Dedifferentiated amniotic fluid mesenchymal stem cell (primary cell): Measurements from ENCODE around the gene LMNTD2.
"Not testable (repeated sequence)": the region's sequence is repeated elsewhere in the genome, so short reads cannot be mapped to it uniquely, and the experiment has no call there.

Source experiments
- DNase-seq: peaks from one replicate; pipeline ENCODE4 v3.0.0-alpha.2; 2016; ENCODE audit errors: extremely low spot score

The LMNTD2 gene

DNA sequence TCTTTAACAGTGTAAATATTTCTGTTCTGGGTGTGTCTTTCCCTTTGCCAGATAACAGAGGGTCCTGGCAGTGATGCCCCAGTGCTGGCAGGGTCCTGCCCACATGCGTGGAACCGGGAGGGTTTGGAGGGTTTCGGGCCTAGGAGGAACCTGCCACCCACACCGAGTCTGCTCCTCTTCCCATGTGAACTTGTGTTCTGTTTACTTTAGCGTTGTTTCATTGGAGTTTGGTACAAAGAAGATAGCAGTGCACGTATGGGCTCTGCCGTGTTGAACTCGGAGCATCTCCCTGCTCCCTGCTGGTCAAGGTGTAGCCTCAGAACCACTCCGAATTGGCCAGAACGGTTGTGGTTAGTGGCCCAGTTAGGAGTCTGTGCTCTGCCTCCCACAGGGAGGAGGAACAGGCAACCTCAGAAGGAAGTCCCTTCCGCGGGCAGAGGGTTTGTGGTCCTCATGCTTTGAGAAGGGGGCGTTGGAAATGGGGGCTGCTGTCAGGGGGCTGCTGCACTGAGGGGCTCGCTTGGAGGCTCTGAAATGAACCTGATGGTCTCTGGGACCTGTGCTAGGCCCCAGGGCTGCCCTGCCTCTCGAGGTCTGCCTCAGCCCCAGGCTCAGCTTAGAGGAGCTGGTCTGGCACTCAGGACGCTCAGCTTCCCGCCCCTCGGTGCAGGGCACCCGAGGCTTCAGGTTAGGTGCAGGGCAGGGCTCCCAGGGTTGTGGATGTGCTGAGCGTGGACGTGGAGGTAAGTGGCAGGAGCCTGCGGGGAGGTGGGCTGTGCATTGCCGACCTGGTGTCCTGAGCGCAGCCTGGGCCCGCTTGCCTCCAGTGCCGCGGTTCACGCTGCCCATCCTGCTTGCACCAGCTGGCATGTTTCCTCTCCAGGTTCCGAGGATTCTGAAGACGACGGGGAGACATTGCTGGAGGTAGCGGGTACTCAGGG lies 26.1 kb upstream of the LMNTD2 start:
- DNase-seq: no peak

DNA sequence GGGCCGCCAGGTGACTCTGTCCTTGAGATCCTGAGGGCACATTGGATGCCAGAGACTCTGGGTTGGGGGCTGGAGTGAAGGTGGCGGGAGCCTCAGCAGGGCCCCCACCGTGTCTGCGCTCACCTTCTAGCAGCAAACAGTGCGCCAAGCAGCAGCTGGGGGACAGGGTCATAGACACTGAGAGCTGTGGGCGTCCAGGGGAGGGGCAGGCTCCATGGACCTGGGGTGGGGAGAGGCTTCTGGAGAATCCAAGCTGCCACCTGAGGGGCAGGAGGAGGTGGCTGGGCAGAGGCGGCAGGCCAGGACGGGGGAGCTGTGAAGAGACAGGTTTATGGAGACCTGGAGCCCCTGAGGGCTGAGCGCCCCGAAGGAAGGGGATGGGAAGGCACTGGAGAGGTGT lies 23.7 kb upstream of the LMNTD2 start:
- DNase-seq: no peak

DNA sequence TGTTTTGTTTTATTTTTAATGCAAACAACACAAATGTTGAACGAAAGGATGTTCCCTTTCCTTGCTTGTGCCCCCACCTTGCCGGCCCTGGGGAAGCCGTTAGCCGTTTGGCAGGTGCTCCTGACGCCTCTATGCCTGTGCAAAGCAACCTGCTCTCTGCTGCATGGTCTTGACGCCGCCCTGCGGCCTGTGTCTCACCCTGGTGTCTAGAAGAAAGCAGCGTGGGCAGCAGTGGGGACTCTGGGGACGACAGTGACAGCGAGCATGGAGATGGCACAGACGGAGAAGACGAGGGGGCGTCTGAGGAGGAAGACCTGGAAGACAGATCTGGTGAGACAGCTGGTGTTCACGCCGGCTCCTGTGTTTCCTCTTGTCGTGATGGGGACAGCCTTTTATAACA lies 21.2 kb upstream of the LMNTD2 start:
- DNase-seq: no peak

DNA sequence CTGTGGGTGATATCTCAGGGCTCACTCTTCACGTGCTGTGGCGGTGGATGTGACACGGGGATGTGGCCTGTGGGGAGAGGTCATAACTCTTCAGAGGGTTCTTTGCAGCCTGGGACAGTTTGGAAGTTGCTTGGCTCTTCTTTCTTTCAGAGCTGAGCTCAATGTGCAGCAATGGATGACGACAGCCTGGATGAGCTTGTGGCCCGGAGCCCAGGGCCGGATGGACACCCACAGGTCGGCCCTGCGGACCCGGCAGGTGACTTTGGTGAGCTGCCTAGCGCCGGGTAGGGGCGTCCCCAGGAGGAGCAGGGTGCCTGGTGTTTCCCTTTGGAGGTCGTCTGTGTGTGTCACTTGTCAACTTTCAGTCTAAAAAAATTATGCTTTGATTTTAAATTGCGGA lies 20.8 kb upstream of the LMNTD2 start:
- no peak for DNase-seq

DNA sequence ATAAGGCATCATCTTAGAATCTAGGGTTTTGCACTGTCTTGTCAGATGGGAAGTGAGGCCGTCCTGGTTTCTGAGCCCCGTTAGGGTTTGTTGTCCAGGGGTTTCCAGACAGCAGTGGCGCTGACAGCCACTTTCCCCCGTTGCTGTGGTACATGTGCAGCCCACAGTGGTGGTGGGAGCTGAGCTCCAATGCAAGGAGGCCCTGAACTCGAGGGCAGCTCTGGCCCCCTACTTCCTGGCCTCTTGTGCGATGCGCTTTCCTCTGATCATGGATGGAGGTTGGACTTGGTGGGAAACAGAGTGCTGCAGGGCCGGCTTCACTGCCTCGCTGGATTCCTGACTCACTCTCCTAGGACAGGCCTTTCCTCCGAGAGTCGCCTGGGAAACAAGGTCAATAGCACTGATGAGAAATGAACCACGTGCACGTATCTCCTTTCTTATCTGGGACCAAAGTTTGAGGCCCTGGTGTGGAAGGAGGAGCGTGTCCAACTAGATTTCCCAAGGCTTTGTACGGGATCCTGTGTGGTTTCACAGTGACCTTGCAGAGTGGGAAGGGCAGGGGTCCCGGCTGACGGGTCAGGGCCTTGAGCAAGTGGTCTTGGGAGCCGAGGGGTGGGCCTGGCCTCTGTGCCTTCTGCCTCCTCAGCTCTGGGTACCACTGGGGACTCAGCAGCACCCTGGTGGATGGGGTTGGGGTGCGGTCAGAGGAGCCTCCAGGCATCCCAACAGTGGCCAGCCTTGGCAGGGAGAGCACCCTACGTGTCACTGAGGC lies 19.5 kb upstream of the LMNTD2 start:
- no peak for DNase-seq

DNA sequence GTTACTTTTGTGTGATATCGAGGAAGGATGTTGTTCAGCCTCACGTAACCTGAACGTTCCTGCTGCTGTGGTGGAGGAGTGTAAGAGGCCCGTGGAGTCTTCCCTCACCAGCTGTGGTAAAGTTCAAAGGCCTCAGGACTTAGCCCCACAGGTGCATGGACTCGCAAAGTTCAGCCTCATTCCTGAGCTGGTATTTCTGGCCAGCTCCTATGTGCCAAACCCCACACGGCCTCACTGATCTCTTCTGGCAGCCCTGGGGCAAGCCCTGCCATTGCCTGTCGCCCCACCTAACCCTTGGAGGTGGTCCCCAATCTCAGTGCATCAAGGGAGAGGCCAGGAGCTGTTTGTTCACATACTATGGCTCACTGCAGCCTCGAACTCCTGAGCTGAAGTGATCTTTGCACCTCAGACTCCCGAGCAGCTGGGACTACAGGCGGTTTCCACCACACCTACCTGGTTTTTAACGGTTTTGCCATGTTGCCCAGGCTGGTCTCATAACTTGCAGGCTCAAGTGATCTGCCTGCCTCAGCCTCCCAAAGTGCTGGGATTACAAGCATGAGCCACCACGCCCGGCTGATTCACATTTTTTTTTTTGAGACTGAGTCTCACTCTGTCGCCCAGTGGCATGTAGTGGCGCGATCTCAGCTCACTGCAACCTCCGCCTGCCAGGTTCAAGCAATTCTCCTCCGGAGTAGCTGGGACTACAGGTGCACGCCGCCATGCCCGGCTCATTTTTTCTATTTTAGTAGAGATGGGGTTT lies 17.9 kb upstream of the LMNTD2 start:
- DNase-seq: no peak

DNA sequence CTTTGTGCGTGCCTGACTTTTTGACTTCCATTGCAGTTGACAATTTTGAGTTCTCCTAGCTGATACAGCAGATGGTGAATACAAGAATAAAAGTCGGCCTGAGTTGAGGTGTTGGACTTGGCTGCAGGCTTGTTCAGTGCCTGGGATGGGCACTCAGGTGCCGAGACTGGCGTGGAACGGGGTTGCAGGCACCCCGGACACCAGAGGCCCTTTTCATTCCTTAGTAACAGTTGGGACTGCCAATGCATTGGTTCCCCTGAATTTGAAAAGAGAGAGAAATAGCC lies 17.0 kb upstream of the LMNTD2 start:
- DNase-seq: no peak

DNA sequence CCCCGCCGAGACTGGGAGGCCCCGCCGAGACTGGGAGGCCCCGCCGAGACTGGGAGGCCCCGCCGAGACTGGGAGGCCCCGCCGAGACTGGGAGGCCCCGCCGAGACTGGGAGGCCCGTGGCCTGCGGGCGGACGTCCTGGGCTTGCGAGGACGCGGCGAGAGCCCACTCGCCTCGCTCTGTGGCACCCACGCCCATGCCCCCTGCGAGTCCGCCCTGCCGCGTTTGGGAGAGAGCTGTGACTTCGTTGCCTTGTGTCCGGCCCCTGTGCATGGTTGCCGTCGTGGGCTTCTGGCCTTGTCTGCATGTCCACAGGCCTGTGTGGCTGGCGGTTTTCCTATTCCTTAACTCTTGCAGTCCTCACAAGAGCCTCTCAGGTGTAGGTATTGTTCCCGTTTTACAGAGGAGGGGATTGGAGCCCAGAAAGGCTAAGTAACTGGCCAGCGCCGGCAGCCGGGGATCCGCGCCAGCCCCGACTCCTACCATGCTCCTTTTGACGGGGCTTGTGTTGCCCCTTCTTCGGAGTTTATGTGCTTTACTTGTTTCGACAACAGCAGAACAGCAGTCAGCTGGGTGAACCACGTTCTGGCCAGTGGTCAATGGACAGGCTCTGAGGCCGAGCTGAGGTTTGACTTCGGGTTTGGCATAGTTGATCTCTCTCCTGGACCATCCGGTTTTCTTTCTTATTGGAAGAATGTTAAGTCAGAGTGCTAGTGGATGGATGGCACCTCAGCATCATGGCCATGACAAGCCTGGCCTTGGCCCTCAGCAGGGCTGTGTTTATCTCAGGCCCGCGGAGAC lies 16.5 kb upstream of the LMNTD2 start:
- DNase-seq: no peak

DNA sequence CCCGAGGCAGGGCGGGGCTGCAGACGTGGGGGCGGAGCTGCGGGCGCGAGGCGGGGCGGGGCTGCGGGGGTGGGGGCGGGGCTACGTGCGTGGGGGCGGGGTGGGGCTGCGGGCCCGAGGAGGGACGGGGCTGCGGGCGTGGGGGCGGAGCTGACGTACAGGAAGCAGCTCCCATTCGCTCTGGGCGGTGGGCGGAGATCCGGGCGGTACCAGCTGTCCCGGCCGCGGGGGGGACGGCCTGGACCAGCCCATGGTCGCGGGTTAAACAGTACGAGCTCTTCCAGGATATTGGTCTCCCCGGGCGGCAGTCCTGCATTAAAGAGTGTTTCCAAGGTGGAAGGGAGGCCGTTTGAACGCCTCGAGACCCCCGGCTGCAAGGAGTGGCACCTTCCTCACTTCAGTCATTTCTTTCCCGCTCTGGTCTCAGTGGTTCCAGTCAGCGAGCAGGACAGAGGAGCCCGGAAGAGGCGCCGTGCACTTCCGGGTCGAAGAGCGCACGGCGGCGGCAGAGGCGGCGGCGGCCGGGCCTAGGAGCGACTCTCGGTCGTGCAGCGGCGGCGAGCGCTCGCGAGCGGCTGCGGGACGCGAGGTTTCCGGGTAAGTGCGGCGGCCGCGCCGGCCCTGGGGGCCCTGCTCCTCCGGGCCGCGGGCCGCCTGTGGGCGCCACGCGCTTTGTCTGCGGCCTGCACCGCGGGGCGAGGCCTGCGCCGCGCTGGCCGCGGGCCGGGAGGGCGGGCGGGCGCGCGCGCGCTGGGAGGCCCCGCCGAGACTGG lies 15.6 kb upstream of the LMNTD2 start, which contains the start of gene PHRF1:
PHRF1 (plus strand) TSS at position 475 of the 773 bp plus-strand sequence. CDS start 5,043 bp downstream, outside the sequence.
- peak; percentile 91 for DNase-seq

DNA sequence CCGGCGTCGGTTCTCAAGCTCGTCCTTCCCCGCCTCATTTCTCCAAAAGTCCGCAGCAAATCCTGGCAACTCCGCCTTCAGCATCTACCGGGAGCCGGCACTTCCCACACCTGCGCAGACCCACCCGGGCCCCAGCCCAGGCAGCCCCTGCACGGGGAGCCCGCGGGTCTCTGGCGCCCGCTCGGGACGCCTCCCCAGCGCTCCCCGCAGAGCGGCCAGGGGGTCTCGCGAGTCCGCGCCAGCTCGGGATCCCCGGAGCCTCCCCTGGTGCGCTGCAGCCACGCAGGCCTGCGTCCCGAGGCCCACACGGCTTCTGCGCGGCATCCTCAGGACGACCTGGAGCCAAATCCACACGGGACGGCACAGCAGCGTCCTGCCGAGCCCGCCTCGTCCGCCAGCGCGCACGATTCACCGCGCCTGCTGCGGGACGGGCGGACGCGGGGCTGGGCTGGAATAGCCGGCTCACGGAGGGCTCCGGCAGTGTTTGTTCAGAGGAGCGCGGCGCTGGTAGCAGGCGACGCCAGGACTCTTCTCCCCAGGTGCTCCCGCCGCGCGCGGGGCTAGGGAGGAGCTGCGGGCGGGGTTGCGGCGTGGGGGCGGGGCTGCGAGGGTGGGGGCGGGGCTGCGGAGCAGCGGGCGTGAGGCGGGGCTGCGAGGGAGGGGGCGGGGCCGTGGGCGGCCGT lies 14.9 kb upstream of the LMNTD2 start:
- DNase-seq: no peak

DNA sequence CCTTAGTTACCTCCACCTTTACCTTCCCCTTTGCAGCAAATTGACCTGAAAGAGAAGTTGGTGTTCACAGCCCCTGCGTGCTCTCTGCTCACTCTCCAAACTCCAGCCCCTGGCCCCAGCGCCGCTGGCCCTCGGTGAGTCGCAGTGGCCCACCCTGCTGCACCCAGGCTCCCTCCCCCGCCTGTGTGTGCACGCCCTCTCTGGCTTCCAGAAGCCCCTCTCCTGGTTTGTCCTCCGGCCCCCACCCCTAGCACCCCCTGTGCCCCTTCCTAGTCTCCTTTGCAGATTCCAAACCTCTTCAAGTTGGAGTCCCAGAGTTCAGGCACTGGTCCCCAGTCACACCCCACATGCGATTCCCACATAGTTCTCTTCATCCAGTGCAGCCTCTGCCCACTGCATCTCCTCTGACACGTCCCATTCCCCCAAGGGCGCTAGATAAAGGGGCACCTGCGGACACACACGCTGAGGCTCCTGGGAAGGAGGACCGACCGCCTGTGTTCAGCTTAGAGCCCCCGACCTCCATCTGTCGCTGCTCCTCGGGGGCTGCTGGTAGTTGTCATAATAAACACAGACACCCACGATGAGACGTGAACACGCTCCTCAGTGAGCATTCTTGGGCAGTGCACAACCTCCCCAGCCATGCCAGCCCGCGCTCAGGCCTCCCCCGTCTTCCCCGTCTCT lies 14.2 kb upstream of the LMNTD2 start:
- no peak for DNase-seq

DNA sequence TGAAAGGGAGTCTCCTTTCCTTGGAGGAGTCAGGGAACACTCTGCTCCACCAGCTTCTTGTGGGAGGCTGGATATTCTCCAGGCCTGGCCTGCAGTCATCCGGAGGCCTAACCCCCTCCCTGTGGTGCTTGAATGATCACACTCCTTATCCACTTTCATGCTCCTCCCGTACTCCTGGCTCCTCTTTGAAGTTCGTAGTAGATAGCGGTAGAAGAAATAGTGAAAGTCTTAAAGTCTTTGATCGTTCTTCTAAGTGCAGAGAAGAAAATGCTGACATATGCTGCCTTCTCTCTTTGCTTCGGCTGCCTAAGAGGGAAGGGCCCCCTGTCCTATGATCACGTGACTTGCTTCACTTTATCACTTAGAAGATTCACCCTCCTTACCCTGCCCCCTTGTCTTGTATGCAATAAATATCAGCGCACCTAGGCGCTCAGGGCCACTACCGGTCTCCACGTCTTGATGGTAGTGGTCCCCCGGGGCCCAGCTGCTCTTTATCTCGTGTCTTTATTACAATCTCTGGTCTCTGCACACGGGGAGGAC lies 13.6 kb upstream of the LMNTD2 start:
- not testable (repeated sequence) for DNase-seq

DNA sequence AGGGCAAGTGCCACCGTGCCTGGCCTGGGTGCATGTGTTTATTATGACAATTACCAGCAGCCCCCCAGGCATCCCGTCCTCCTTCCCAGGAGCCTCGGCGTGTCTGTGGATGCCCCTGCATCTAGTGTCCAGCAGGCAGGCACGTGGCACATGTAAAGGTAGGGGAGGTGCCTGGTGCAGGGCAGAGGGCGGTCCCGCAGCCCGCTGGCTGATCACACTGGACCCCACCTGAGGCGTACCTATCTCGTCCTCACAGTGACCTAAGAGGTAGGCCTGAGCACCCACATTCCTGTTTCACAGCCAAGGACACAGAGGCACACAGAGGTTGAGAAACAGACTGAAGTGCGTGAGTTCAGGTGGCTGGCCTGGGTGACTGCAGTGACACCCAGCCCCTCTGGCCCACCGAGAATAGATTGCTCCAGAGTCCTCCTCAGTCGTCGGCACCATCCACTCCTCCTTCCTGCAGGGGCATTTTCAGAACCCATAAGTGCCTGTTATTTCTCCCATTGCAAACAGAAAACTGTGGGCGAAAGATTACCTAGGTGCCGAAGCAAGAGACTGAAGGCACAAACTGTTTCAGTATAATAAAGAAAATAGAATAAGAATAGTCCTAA lies 12.7 kb upstream of the LMNTD2 start:
- DNase-seq: no peak

DNA sequence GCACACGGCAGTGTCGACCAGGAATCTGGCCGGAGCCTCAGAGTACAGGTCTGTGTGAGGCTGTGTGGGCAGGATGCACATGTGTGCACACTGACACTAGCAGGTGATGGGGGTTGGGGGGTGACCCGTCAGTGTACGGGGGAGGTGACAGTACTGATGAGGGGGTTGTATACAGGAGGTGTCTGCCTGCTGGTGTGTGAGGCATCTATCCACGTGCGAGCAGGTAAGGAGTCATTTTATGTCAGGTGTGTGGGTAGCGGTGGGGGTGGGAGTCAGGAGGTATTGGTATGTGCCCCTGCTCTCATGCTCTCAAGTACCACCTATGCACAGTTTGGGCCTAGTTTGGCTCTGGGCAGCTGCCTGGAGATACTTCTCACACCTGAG lies 11.3 kb upstream of the LMNTD2 start:
- DNase-seq: no peak

DNA sequence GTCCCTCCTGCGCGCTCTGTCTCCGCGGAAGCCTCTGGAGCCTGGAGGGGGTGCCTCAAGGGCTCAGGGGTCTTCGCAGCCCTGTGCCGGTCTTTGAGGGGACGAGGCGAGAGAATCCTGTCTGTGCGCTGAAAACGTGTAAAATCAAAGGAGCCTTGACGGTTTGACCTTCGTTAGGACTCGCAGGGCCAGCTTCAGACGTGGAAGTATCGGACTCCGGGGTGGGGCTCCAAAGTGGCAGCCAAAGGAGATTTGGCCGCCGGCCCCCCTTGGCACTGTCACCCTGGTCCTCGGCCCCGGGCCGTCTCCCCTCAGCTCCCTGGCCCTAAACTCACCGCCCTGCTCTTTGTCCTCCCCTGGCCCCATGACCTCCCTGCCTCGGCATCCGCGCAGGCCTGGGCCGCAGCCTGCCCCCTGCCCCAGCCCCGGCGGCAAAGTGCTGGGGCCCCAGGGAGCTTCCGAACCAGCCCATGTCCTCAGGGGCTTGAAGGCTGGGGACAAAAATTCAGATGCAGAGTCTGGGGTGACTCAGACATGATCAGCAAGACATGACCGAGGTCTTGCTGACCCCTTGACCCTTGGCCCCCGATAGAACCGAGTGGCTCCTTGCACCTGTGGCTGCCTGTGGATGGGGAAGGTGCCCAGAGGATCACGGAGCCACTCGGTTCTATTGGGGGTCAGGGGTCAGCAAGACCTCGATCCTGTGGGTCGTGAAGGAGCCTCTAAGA lies 8.8 kb upstream of the LMNTD2 start:
- DNase-seq: no peak

DNA sequence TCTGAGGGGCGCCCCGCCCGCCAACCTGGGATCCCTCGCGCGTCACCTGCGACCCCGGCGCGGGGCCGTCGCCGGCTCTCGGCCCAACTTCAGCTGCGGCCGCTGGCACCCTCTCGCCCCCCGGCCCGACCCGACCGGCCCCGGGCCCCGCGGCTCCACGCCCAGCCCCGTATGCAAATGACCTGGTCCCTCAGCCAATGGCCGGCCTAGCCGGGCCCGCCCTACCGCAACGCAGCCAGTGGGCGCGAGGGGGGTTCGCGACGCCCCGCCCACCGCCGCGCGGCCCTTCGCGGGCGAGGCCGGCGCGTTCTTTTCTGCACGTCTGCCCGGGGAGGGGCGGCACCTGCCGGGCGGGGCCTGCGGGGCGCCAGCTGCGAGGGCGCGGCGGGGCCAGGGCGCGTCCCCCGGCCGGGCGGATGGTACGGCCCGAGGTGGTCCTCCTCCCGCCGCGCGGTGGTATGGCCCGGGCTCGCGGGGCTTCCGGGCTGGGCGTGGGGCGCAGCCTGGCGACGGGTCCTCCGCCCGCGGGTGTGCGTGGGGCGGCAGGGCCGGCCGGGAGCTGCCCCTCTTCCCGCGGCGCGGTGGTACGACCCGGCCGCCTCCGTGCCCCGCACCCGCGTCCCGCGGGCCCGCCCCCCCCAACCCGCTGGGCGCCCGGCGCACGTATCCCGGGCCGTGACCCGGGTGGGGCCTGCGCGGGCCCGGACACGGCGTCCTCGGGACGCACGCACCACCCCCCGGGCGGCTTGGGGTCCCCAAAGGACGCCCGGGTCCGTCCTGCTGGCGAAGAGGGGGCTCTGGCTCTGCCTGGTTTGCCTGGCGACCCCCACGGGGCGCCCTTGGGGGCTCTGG lies 8.0 kb upstream of the LMNTD2 start:
- peak; percentile 87 for DNase-seq

DNA sequence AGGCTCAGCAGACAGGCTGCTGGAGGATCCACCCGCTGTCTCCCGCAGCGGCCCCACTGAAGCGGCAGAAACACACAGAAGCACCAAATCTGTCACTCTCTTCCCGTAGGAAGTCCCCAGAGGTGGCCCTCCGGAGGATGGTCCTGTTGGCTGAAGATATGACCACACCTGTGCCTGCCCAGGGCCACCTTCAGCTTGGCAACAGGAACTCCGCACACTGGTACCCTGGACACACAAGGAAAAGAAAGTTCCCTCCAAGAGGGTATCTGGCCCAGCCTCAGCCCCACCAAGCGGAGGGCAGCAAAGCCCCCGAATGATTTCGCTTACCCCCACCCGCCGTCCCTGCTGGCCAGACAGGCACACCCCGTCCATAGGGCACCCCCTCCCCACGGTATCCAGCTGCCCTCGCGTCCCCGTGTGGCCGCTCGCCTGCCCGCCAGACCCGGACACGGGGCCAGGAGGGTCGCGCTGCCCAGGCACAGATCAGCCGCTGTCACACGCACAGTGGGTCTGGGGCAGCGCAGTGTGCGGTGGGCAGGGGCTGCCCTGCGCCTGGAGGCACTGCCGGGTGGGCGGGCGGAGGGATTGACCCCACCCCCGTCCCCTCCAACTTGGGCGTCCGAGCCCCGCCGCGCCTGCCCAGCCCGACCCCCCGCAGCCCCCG lies 7.2 kb upstream of the LMNTD2 start:
- no peak for DNase-seq
